Right cardiac atrium (tissue), 5 donors: Measurements from ENCODE around the gene PRAF2. TPM values are rescaled to one million over a fixed set of nuclear protein-coding genes. Genes with fewer than 3 reads are reported as not detected.

Experiments
- ATAC-seq, 2 donors: fragments of 200-7000 bp; cut with Tn5 transposase; one replicate each; pipeline versions ENCODE4 v1.8.0 to v1.9.1; 2020; ENCODE audit warnings: moderate library complexity in 2 of 2, mild to moderate bottlenecking in 1 of 2
- DNase-seq, 3 donors: peaks; one replicate each; pipeline ENCODE4 v3.0.0-alpha.2; 2020
- H3K27ac ChIP-seq: one replicate; pipeline ENCODE4 v1.5.1; 2013; ENCODE audit warnings: mild to moderate bottlenecking, low read length, control low read depth, moderate library complexity
- H3K27me3 ChIP-seq: one replicate; pipeline ENCODE4 v1.6.1; 2013; ENCODE audit not compliant: control insufficient read depth, insufficient read depth
- H3K4me1 ChIP-seq: one replicate; pipeline ENCODE4 v1.6.1; 2013; ENCODE audit warnings: low read length; ENCODE audit not compliant: control insufficient read depth, insufficient read depth
- H3K4me3 ChIP-seq: one replicate; pipeline ENCODE4 v1.5.1; 2013; ENCODE audit warnings: low read length, control low read depth
- H3K9me3 ChIP-seq: one replicate; pipeline ENCODE4 v1.6.1; 2013; ENCODE audit warnings: low read length; ENCODE audit not compliant: control insufficient read depth
- WGBS: extraction: QIAGEN DNeasy Blood & Tissue Kit; methylation state at CpG from one replicate; pipeline ENCODE4 v1.1.7; 2013; 5-methylcytosine and 5-hydroxymethylcytosine counted together
- intact Hi-C, 4 donors: fragments of 100-400 bp; cut with DNase I; formaldehyde crosslinking; loops; one replicate each; pipeline versions ENCODE4 v1.11.0 to v1.14.0; 2022 to 2023
- polyA plus RNA-seq: library from polyadenylated mRNA; stranded (reverse); fragments of 200-250 nt; gene quantifications from one replicate; pipeline ENCODE4 v1.2.3, GENCODE V29; 2013
- total RNA-seq, 4 donors: library from RNA; stranded (reverse); fragmentation: NEBNext Ultra II Directional; extraction: Animal tissue kit (Norgen Biotek cat#: 25700); gene quantifications; one replicate each; pipeline ENCODE4 v1.2.1, GENCODE V29; 2021
- donor health status: healthy with polysubstance abuse.
- donor health status: DM: no; HTN: yes; CAD: no.
- donor health status: DM: no; HTN: no; CAD: no.
- donor health status: DM: no; HTN: yes; CAD: no; lungs with severe emphysema.
- donor health status: DM: yes; HTN: yes; CAD: no.

PRAF2 gene
- total and polyA plus RNA-seq, 5 donors: 14.2 to 23.4 (median 20.2) TPM

GRCh38 chrX:49042581-49043219 lies 31.1 kb downstream of the PRAF2 start:
- peak overlapping the region; percentile 100 for H3K27ac ChIP-seq
- intact Hi-C loops: no loop called here
- peak in 1 of 2 donors; percentile 5 for ATAC-seq
- peak overlapping the region; percentile 93 for H3K4me3 ChIP-seq
- no peaks in the 10 kb centered on the region for H3K9me3 ChIP-seq
- under 1% methylated on average over 29 of the region's 29 CpGs for WGBS
- DNase-seq: no peak
- no peaks in the 10 kb centered on the region for H3K27me3 ChIP-seq
- peaks cover 4% of the 10 kb centered on the region for H3K4me1 ChIP-seq

- Histone ChIP-seq H3K4me1 (peaks cover 4% of the 10 kb centered on the region), H3K27me3 (no peaks in the 10 kb centered on the region), H3K9me3 (no peaks in the 10 kb centered on the region), H3K27ac (peak overlapping the region; percentile 100), H3K4me3 (peak overlapping the region; percentile 93)
- ATAC-seq (no peak), DNase-seq (no peak)
- 5% methylated on average over 10 of the region's 10 CpGs for WGBS
- intact Hi-C loops: no loop called here
These were observed 31.8 kb downstream of the PRAF2 start for GRCh38 chrX:49041744-49042580.

GRCh38 chrX:49040376-49040955 lies 33.3 kb downstream of the PRAF2 start:
- no peaks in the 10 kb centered on the region for H3K27me3 ChIP-seq
- no peak for ATAC-seq
- DNase-seq: no peak
- H3K27ac ChIP-seq: peak overlapping the region; percentile 61
- WGBS: 22% methylated on average over 7 of the region's 7 CpGs
- intact Hi-C loops: no loop called here
- peak overlapping the region; percentile 30 for H3K4me3 ChIP-seq
- peaks cover 4% of the 10 kb centered on the region for H3K4me1 ChIP-seq
- H3K9me3 ChIP-seq: no peaks in the 10 kb centered on the region

GRCh38 chrX:49039598-49040375 lies 34.0 kb downstream of the PRAF2 start:
- peak; percentile 73 to 84 (median 81) for DNase-seq
- no peaks in the 10 kb centered on the region for H3K27me3 ChIP-seq
- no peaks in the 10 kb centered on the region for H3K9me3 ChIP-seq
- peaks cover 4% of the 10 kb centered on the region for H3K4me1 ChIP-seq
- 8% methylated on average over 9 of the region's 9 CpGs for WGBS
- peak; percentile 26 to 38 for ATAC-seq
- H3K27ac ChIP-seq: peak overlapping the region; percentile 61
- H3K4me3 ChIP-seq: peak overlapping the region; percentile 30
- intact Hi-C loops: no loop called here

- Histone ChIP-seq H3K27ac (no peak overlapping the region), H3K4me3 (no peak overlapping the region), H3K9me3 (no peaks in the 10 kb centered on the region), H3K4me1 (peaks cover 4% of the 10 kb centered on the region), H3K27me3 (no peaks in the 10 kb centered on the region)
- no peak for ATAC-seq
- DNase-seq: no peak
- 90% methylated on average over 15 of the region's 15 CpGs for WGBS
- intact Hi-C loops: no loop called here
These were observed 35.8 kb downstream of the PRAF2 start for GRCh38 chrX:49037883-49038475.

GRCh38 chrX:49030283-49030682 lies 43.5 kb downstream of the PRAF2 start:
- H3K4me1 ChIP-seq: no peaks in the 10 kb centered on the region
- ATAC-seq: peak; percentile 9 to 61
- 58% methylated on average over 6 of the region's 6 CpGs for WGBS

GRCh38 chrX:49029876-49030275 lies 43.9 kb downstream of the PRAF2 start:
- intact Hi-C loops: no loop called here
- no peaks in the 10 kb centered on the region for H3K9me3 ChIP-seq
- no peak overlapping the region for H3K4me3 ChIP-seq
- peak; percentile 26 to 37 for ATAC-seq
- 80% methylated on average over 6 of the region's 6 CpGs for WGBS
- H3K27me3 ChIP-seq: no peaks in the 10 kb centered on the region
- DNase-seq: no peak
- no peaks in the 10 kb centered on the region for H3K4me1 ChIP-seq
- H3K27ac ChIP-seq: no peak overlapping the region

More at GRCh38 chrX:49030283-49030682, 43.5 kb downstream of the PRAF2 start:
- Histone ChIP-seq H3K9me3 (no peaks in the 10 kb centered on the region), H3K27ac (no peak overlapping the region), H3K4me3 (no peak overlapping the region), H3K27me3 (no peaks in the 10 kb centered on the region)
- DNase-seq: peak in 2 of 3 donors; percentile 62 to 63
- intact Hi-C loops: no loop called here

Other genes with a start within 250 kb of the PRAF2 start
- gene ERAS, start 247.5 kb downstream of the PRAF2 start, total RNA-seq: not detected
- gene ERAS, start 247.5 kb downstream of the PRAF2 start, polyA plus RNA-seq: not detected
- 1 to 10 TPM; 1.6 to 8.3 (median 4.9) TPM for gene PCSK1N, start 238.4 kb downstream of the PRAF2 start, total RNA-seq
- gene PCSK1N, start 238.4 kb downstream of the PRAF2 start, polyA plus RNA-seq: 9.6 TPM
- gene TIMM17B, start 176.2 kb downstream of the PRAF2 start, total RNA-seq: 10 to 100 TPM; 45.3 to 68.2 (median 59.7) TPM
- gene TIMM17B, start 176.2 kb downstream of the PRAF2 start, polyA plus RNA-seq: 74.4 TPM
- gene PQBP1, start 176.1 kb downstream of the PRAF2 start, total RNA-seq: 10 to 100 TPM; 59.8 to 72.6 (median 69.8) TPM
- gene PQBP1, start 176.1 kb downstream of the PRAF2 start, polyA plus RNA-seq: 78.6 TPM
- gene SLC35A2, start 162.4 kb downstream of the PRAF2 start, total RNA-seq: 10 to 100 TPM in 3 of 4 donors, 1 to 10 TPM in 1; 9.9 to 16.7 (median 13.2) TPM
- gene SLC35A2, start 162.4 kb downstream of the PRAF2 start, polyA plus RNA-seq: 10.4 TPM
- 1 to 10 TPM; 3.6 to 6.6 (median 5.7) TPM for gene PIM2, start 155.0 kb downstream of the PRAF2 start, total RNA-seq
- gene PIM2, start 155.0 kb downstream of the PRAF2 start, polyA plus RNA-seq: 4.3 TPM
- gene OTUD5, start 116.4 kb downstream of the PRAF2 start, total RNA-seq: 10 to 100 TPM; 22.7 to 27.3 (median 24.9) TPM
- 19.9 TPM for gene OTUD5, start 116.4 kb downstream of the PRAF2 start, polyA plus RNA-seq
- 1 to 10 TPM; 1.3 to 1.6 (median 1.5) TPM for gene KCND1, start 102.2 kb downstream of the PRAF2 start, total RNA-seq
- 0.97 TPM for gene KCND1, start 102.2 kb downstream of the PRAF2 start, polyA plus RNA-seq
- 10 to 100 TPM; 24.0 to 34.1 (median 27.8) TPM for gene GRIPAP1, start 71.7 kb downstream of the PRAF2 start, total RNA-seq
- gene GRIPAP1, start 71.7 kb downstream of the PRAF2 start, polyA plus RNA-seq: 20.6 TPM
- gene TFE3, start 30.6 kb downstream of the PRAF2 start, total RNA-seq: 10 to 100 TPM; 26.4 to 37.8 (median 28.3) TPM
- 21.4 TPM for gene TFE3, start 30.6 kb downstream of the PRAF2 start, polyA plus RNA-seq
- 1 to 10 TPM; 1.6 to 2.7 (median 1.9) TPM for gene CCDC120, start 15.0 kb downstream of the PRAF2 start, total RNA-seq
- gene CCDC120, start 15.0 kb downstream of the PRAF2 start, polyA plus RNA-seq: 1.2 TPM
- 10 to 100 TPM; 70.0 to 81.1 (median 79.8) TPM for gene WDR45, start 5.9 kb upstream of the PRAF2 start, total RNA-seq
- 82.5 TPM for gene WDR45, start 5.9 kb upstream of the PRAF2 start, polyA plus RNA-seq
- 10 to 100 TPM; 17.4 to 20.1 (median 18.1) TPM for gene GPKOW, start 49.7 kb upstream of the PRAF2 start, total RNA-seq
- gene GPKOW, start 49.7 kb upstream of the PRAF2 start, polyA plus RNA-seq: 14.2 TPM
- gene MAGIX, start 88.8 kb upstream of the PRAF2 start, total RNA-seq: 10 to 100 TPM in 3 of 4 donors, 1 to 10 TPM in 1; 9.0 to 16.6 (median 15.4) TPM
- gene MAGIX, start 88.8 kb upstream of the PRAF2 start, polyA plus RNA-seq: 16.5 TPM
- 10 to 100 TPM; 83.0 to 96.4 (median 87.0) TPM for gene PLP2, start 97.9 kb upstream of the PRAF2 start, total RNA-seq
- 89.0 TPM for gene PLP2, start 97.9 kb upstream of the PRAF2 start, polyA plus RNA-seq
- gene PRICKLE3, start 112.4 kb upstream of the PRAF2 start, total RNA-seq: 10 to 100 TPM in 3 of 4 donors, 1 to 10 TPM in 1; 9.0 to 12.1 (median 11.0) TPM
- gene PRICKLE3, start 112.4 kb upstream of the PRAF2 start, polyA plus RNA-seq: 8.5 TPM
- 1 to 10 TPM; 2.1 to 3.1 (median 2.4) TPM for gene SYP, start 126.2 kb upstream of the PRAF2 start, total RNA-seq
- gene SYP, start 126.2 kb upstream of the PRAF2 start, polyA plus RNA-seq: 3.0 TPM
- gene CACNA1F, start 159.3 kb upstream of the PRAF2 start, total RNA-seq: under 1 TPM; 0.17 to 0.78 (median 0.19) TPM
- gene CACNA1F, start 159.3 kb upstream of the PRAF2 start, polyA plus RNA-seq: 0.09 TPM
- 10 to 100 TPM in 3 of 4 donors, 1 to 10 TPM in 1; 9.2 to 13.7 (median 12.2) TPM for gene CCDC22, start 161.5 kb upstream of the PRAF2 start, total RNA-seq
- gene CCDC22, start 161.5 kb upstream of the PRAF2 start, polyA plus RNA-seq: 8.5 TPM
- gene FOXP3, start 190.7 kb upstream of the PRAF2 start, total RNA-seq: under 1 TPM in 2 of 4 donors, not detected in 2; 0.09 to 0.28 TPM
- 0.05 TPM for gene FOXP3, start 190.7 kb upstream of the PRAF2 start, polyA plus RNA-seq
- 10 to 100 TPM; 23.8 to 29.3 (median 25.5) TPM for gene PPP1R3F, start 195.8 kb upstream of the PRAF2 start, total RNA-seq
- gene PPP1R3F, start 195.8 kb upstream of the PRAF2 start, polyA plus RNA-seq: 23.5 TPM
- not detected for gene GAGE10, start 229.6 kb upstream of the PRAF2 start, total RNA-seq
- not detected for gene GAGE10, start 229.6 kb upstream of the PRAF2 start, polyA plus RNA-seq
- gene GAGE12J, start 248.0 kb upstream of the PRAF2 start, total RNA-seq: not detected
- not detected for gene GAGE12J, start 248.0 kb upstream of the PRAF2 start, polyA plus RNA-seq